H1 (cell line): ENCODE measurements around the gene ETF1. TPM values are rescaled to one million over a fixed set of nuclear protein-coding genes. Genes with fewer than 3 reads are reported as not detected.

Experiments used
- CHD2 ChIP-seq: IDR thresholded peaks from 2 replicates; pipeline ENCODE4 v1.6.1; 2012; ENCODE audit warnings: low read length, improper control_type of control experiment
- EGR1 ChIP-seq: IDR thresholded peaks from 2 replicates; pipeline ENCODE4 v1.6.1; 2011; ENCODE audit warnings: low read depth, low read length, borderline replicate concordance
- YY1 ChIP-seq: IDR thresholded peaks from 2 replicates; pipeline ENCODE4 v1.6.1; 2011; ENCODE audit warnings: low read depth, mild to moderate bottlenecking, low read length
- polyA plus RNA-seq, 7 experiments: library from polyadenylated mRNA; depleted of rRNA in 3 of 7; stranded (reverse) in 5 of 7; unstranded in 2 of 7; fragments of >200 nt in 5 of 7; fragments of 200-250 nt in 2 of 7; gene quantifications; 1 replicate in 5 of 7; 2 replicates in 1 of 7; 4 replicates in 1 of 7; pipeline versions ENCODE4 v1.2.1 to v1.2.3, GENCODE V29; 2011 to 2013; ENCODE audit warnings: missing spikeins in 2 of 7, mixed read lengths in 2 of 7
- total RNA-seq: library from RNA; stranded (reverse); fragmentation: NEBNext Ultra II Directional; extraction: Animal tissue kit (Norgen Biotek cat#: 25700); gene quantifications from 2 replicates; pipeline ENCODE4 v1.2.1, GENCODE V29; 2021

The ETF1 gene
- total and polyA plus RNA-seq, 2 of the 8 experiments (the other 6 are each of a cell fraction or from before 2014, with no cell fraction given), result 50.5 to 168 TPM

GRCh38 chr5:138495351-138495750 is 47.7 kb downstream of the ETF1 start (continued):
- TF ChIP-seq YY1 (no peak), EGR1 (no peak), CHD2 (no peak)
